Measurements from ENCODE around the gene SLC25A12. TPM values are rescaled to one million over a fixed set of nuclear protein-coding genes. Genes with fewer than 3 reads are reported as not detected.
A peak's percentile ranks its signal among the peaks of the same experiment; 100 is the strongest.

The SLC25A12 gene
- total and polyA plus RNA-seq, 2 experiments from 2014 or later: 15.1 to 17.6 TPM

DNA sequence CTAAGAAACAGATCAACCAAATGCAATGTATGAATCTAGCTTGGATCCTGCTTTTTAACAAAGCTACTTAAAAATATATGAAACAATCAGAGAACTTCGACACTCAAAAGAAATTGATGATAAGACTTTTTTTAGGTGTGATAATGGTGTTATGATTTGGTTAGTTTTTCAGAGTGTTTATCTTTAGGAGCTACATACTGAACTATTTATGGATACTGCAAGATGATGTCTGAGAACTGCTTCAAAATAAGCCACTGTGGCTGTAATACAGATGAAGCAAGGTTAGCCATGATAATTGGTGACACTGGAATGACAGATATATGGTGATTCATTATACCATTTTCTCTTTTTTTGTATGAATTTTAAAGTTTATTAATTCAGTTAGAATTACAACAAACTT, 14.2 kb downstream of the SLC25A12 start:
- Histone ChIP-seq H3K27me3 (replicated peaks; ENCODE audit: insufficient read depth) (no peaks in the 10 kb centered on the region), H3K79me2 (ENCODE audit: insufficient read depth) (peaks cover 56% of the 10 kb centered on the region), H3K36me3 (ENCODE audit: low read depth) (no peaks in the 10 kb centered on the region), H3K4me2 (ENCODE audit: unreplicated experiment) (no peak overlapping the region), H3K9ac (no peak overlapping the region), H3K4me3 (no peak overlapping the region), H4K20me1 (ENCODE audit: insufficient read depth) (no peaks in the 10 kb centered on the region), H3K27ac (peak overlapping the region; percentile 77; the same call in 1 of the 2 replicates), H3K9me2 (ENCODE audit: insufficient read depth) (no peaks in the 10 kb centered on the region), H3K9me3 (ENCODE audit: low read depth) (no peaks in the 10 kb centered on the region), H3K4me1 (ENCODE audit: insufficient read depth) (peaks cover 21% of the 10 kb centered on the region), H3F3A (ENCODE audit: insufficient read depth) (peaks cover 18% of the 10 kb centered on the region; the same call in 1 of the 2 replicates), H2AFZ (no peak overlapping the region)
- TF ChIP-seq EZH2 (IDR thresholded peaks at IDR 0.05; ENCODE audit: insufficient read depth, poor library complexity, severe bottlenecking): no peak
- no peak for TF ChIP-seq EZH2phosphoT487 (IDR thresholded peaks at IDR 0.05; ENCODE audit: insufficient read depth, low read depth)
- no peak for DNase-seq
- WGBS, 2 experiments (ENCODE audit: low coverage in 1 of 2, low lambda C conversion rate in 2 of 2, missing lambda C conversion rate in 2 of 2): 98 to 100% methylated on average over 1 of the region's 1 CpG
- in situ Hi-C loops (cut with MboI): no loop called here

DNA sequence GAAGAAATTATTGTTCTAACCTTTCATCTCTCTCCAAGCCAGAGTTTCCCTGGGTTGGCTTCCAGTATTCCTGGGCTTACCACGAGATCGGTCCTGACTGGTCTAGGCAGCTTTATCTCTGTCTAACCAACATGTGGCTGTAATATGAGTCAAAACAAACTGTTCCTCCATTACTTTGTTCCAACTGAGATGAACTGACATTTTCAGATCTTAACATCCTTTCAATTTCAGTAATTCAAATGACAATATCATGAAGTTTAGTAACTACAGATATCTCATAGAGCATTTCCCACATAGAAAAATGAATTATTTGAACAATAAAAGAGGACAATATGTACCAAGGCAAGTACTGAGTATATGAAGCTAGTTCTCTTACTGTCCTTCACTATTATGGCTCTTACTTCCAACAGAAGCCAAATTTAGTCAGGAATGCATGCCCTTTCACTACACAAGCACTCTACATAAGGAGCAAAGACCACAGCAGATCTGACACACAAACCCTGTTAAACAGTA, 15.5 kb downstream of the SLC25A12 start:
- H3K4me3 ChIP-seq: peak overlapping the region; percentile 25
- WGBS, 2 experiments (ENCODE audit: low coverage in 1 of 2, low lambda C conversion rate in 2 of 2, missing lambda C conversion rate in 2 of 2): 15 to 17% methylated on average over 2 of the region's 2 CpGs
- H3K79me2 ChIP-seq (ENCODE audit: insufficient read depth): peaks cover 60% of the 10 kb centered on the region
- in situ Hi-C loops (cut with MboI): no loop called here
- H3K9me3 ChIP-seq (ENCODE audit: low read depth): no peaks in the 10 kb centered on the region
- H3K9ac ChIP-seq: peak overlapping the region; percentile 48; the same call in 1 of the 2 replicates
- peaks cover 18% of the 10 kb centered on the region; the same call in 1 of the 2 replicates for H3F3A ChIP-seq (ENCODE audit: insufficient read depth)
- TF ChIP-seq EZH2phosphoT487 (IDR thresholded peaks at IDR 0.05; ENCODE audit: insufficient read depth, low read depth): no peak
- TF ChIP-seq EZH2 (IDR thresholded peaks at IDR 0.05; ENCODE audit: insufficient read depth, poor library complexity, severe bottlenecking): no peak
- H4K20me1 ChIP-seq (ENCODE audit: insufficient read depth): no peaks in the 10 kb centered on the region
- H3K4me2 ChIP-seq (ENCODE audit: unreplicated experiment): peak overlapping the region; percentile 45
- H3K36me3 ChIP-seq (ENCODE audit: low read depth): no peaks in the 10 kb centered on the region
- H2AFZ ChIP-seq: peak overlapping the region; percentile 71
- peak; percentile 78 for DNase-seq
- no peaks in the 10 kb centered on the region for H3K9me2 ChIP-seq (ENCODE audit: insufficient read depth)
- no peaks in the 10 kb centered on the region for H3K27me3 ChIP-seq (replicated peaks; ENCODE audit: insufficient read depth)
- H3K27ac ChIP-seq: peak overlapping the region; percentile 77
- H3K4me1 ChIP-seq (ENCODE audit: insufficient read depth): peaks cover 21% of the 10 kb centered on the region

DNA sequence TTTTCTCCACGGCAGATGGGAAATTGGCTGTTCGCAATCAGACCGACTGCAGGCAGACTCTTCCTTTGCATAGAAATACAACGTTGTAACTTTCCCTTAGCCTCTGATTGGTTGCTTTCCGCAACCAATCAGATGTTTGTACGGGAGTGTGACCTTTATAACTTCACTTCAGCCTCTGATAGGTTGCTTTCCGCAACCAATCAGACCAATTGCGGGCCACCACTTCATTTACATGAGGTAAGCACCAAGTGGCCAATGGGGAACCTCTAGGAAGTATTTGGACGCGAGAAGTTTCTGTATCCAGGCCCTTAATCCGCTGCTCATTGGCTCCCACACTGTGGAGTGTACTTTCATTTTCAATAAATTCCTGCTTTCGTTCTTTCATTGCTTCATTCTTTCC, 19.1 kb downstream of the SLC25A12 start:
- no peak for DNase-seq
- Histone ChIP-seq H3K9me3 (ENCODE audit: low read depth) (no peaks in the 10 kb centered on the region), H3K36me3 (ENCODE audit: low read depth) (no peaks in the 10 kb centered on the region; the same call in 1 of the 2 replicates), H3K9ac (no peak overlapping the region), H3K27ac (no peak overlapping the region), H2AFZ (no peak overlapping the region), H3K4me2 (ENCODE audit: unreplicated experiment) (no peak overlapping the region), H3K4me1 (ENCODE audit: insufficient read depth) (peaks cover 21% of the 10 kb centered on the region), H3K79me2 (ENCODE audit: insufficient read depth) (peaks cover 47% of the 10 kb centered on the region), H3K4me3 (no peak overlapping the region), H3K27me3 (replicated peaks; ENCODE audit: insufficient read depth) (no peaks in the 10 kb centered on the region), H4K20me1 (ENCODE audit: insufficient read depth) (no peaks in the 10 kb centered on the region), H3K9me2 (ENCODE audit: insufficient read depth) (no peaks in the 10 kb centered on the region), H3F3A (ENCODE audit: insufficient read depth) (peaks cover 18% of the 10 kb centered on the region; the same call in 1 of the 2 replicates)
- TF ChIP-seq EZH2 (IDR thresholded peaks at IDR 0.05; ENCODE audit: insufficient read depth, poor library complexity, severe bottlenecking): no peak
- TF ChIP-seq EZH2phosphoT487 (IDR thresholded peaks at IDR 0.05; ENCODE audit: insufficient read depth, low read depth): no peak
- 85 to 88% methylated on average over 12 of the region's 12 CpGs for WGBS, 2 experiments (ENCODE audit: low coverage in 1 of 2, low lambda C conversion rate in 2 of 2, missing lambda C conversion rate in 2 of 2)
- in situ Hi-C loops (cut with MboI): no loop called here

DNA sequence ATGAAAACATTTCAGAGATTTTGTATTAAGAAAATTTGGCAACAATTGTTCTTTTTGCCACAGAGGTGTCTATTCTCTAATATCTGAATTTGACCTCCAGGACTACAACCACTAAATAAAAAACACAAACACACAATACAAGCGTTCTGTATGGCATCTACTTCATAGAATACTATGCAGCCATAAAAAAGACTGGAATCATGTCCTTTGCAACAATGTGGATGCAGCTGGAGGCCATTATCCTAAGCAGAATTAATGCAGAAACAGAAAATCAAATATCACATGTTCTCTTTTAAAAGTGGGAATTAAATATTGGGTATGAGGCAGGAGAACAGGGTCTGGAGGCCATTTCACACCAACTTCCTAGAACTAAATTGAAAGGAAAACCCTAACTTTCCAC, 19.5 kb downstream of the SLC25A12 start:
- Histone ChIP-seq H3K4me2 (ENCODE audit: unreplicated experiment) (no peak overlapping the region), H3K36me3 (ENCODE audit: low read depth) (no peaks in the 10 kb centered on the region; the same call in 1 of the 2 replicates), H2AFZ (no peak overlapping the region), H3K4me1 (ENCODE audit: insufficient read depth) (peaks cover 19% of the 10 kb centered on the region), H3K9me3 (ENCODE audit: low read depth) (no peaks in the 10 kb centered on the region), H3K27me3 (replicated peaks; ENCODE audit: insufficient read depth) (no peaks in the 10 kb centered on the region), H3K79me2 (ENCODE audit: insufficient read depth) (peaks cover 43% of the 10 kb centered on the region), H4K20me1 (ENCODE audit: insufficient read depth) (no peaks in the 10 kb centered on the region), H3K27ac (no peak overlapping the region), H3K4me3 (no peak overlapping the region), H3K9ac (no peak overlapping the region), H3F3A (ENCODE audit: insufficient read depth) (peaks cover 14% of the 10 kb centered on the region; the same call in 1 of the 2 replicates), H3K9me2 (ENCODE audit: insufficient read depth) (no peaks in the 10 kb centered on the region)
- TF ChIP-seq EZH2phosphoT487 (IDR thresholded peaks at IDR 0.05; ENCODE audit: insufficient read depth, low read depth) (no peak), EZH2 (IDR thresholded peaks at IDR 0.05; ENCODE audit: insufficient read depth, poor library complexity, severe bottlenecking) (no peak)
- WGBS, 2 experiments (ENCODE audit: low coverage in 1 of 2, low lambda C conversion rate in 2 of 2, missing lambda C conversion rate in 2 of 2): 100% methylated on average over 1 of the region's 1 CpG
- no peak for DNase-seq
- in situ Hi-C loops (cut with MboI): no loop called here
